HG02981 (cell line): ENCODE data around the gene SCN2B.

Experiments
- ATAC-seq: cut with Tn5 transposase; IDR thresholded peaks from one replicate; pipeline ENCODE4 v1.9.1; 2021; ENCODE audit warnings: mild to moderate bottlenecking, moderate library complexity; ENCODE audit not compliant: unreplicated experiment

The SCN2B gene

GRCh38 chr11:118175993-118176777, at the start of gene SCN2B:
SCN2B (minus strand) TSS chr11:118176639; CDS start chr11:118176431, 208 bp downstream.
- ATAC-seq: no peak

GRCh38 chr11:118224511-118225188, 48.2 kb upstream of the SCN2B start, which contains the start of gene JAML:
JAML (minus strand) TSS chr11:118225011; CDS start chr11:118214866, 10,145 bp downstream.
- peak; percentile 52 for ATAC-seq

GRCh38 chr11:118223992-118224391, 47.6 kb upstream of the SCN2B start:
- ATAC-seq: no peak

GRCh38 chr11:118223570-118223969, 47.1 kb upstream of the SCN2B start:
- ATAC-seq: no peak

GRCh38 chr11:118222437-118222836, 46.0 kb upstream of the SCN2B start:
- no peak for ATAC-seq

GRCh38 chr11:118221419-118221818, 45.0 kb upstream of the SCN2B start:
- no peak for ATAC-seq

- ATAC-seq: no peak
These were observed 43.3 kb upstream of the SCN2B start for GRCh38 chr11:118219732-118220131.

- ATAC-seq: no peak
These were observed 42.8 kb upstream of the SCN2B start for GRCh38 chr11:118219244-118219643.

GRCh38 chr11:118217575-118217974, 41.1 kb upstream of the SCN2B start:
- no peak for ATAC-seq

GRCh38 chr11:118216621-118217481, 40.4 kb upstream of the SCN2B start:
- ATAC-seq: peak; percentile 43

- ATAC-seq: no peak
These were observed 39.3 kb upstream of the SCN2B start for GRCh38 chr11:118215765-118216164.

- ATAC-seq: no peak
These were observed 38.8 kb upstream of the SCN2B start for GRCh38 chr11:118215262-118215661.

GRCh38 chr11:118214210-118214914, 37.9 kb upstream of the SCN2B start:
- no peak for ATAC-seq

GRCh38 chr11:118213781-118214180, 37.3 kb upstream of the SCN2B start:
- no peak for ATAC-seq

- no peak for ATAC-seq
These were observed 36.8 kb upstream of the SCN2B start for GRCh38 chr11:118213201-118213600.

GRCh38 chr11:118212781-118213191, 36.3 kb upstream of the SCN2B start:
- ATAC-seq: no peak

GRCh38 chr11:118212131-118212725, 35.8 kb upstream of the SCN2B start:
- ATAC-seq: no peak

- ATAC-seq: no peak
These were observed 34.6 kb upstream of the SCN2B start for GRCh38 chr11:118211006-118211405.

GRCh38 chr11:118210323-118210722, 33.9 kb upstream of the SCN2B start:
- no peak for ATAC-seq

GRCh38 chr11:118209033-118209432, 32.6 kb upstream of the SCN2B start:
- no peak for ATAC-seq
